Kidney (tissue), 14 donors: ENCODE measurements around the gene LENG9. TPM values are rescaled to one million over a fixed set of nuclear protein-coding genes. Genes with fewer than 3 reads are reported as not detected.

ENCODE experiments used
- DNase-seq, 5 donors: peaks; one replicate each; pipeline ENCODE4 v3.0.0-alpha.2; 2013 to 2020
- FAIRE-seq: peaks from 2 replicates; lab custom pipeline; 2012; peaks lifted over from hg19 to GRCh38; lab: Jason Lieb, UNC
- H3K27ac ChIP-seq, 2 donors: one replicate each; pipeline ENCODE4 v1.7.0; 2013; ENCODE audit warnings: low read depth in 2 of 2, low read length in 2 of 2, inconsistent platforms in 1 of 2
- H3K27me3 ChIP-seq: one replicate; pipeline ENCODE4 v1.7.1; 2013; ENCODE audit warnings: low read length, inconsistent platforms; ENCODE audit not compliant: control insufficient read depth, insufficient read depth
- H3K36me3 ChIP-seq, 3 donors: one replicate each; pipeline versions ENCODE4 v1.7.0 to v1.7.1; 2013; ENCODE audit warnings: low read length in 3 of 3, control low read depth in 1 of 3, inconsistent platforms in 1 of 3; ENCODE audit not compliant: insufficient read depth in 3 of 3, control insufficient read depth in 2 of 3
- H3K4me1 ChIP-seq, 3 donors: one replicate each; pipeline versions ENCODE4 v1.7.0 to v1.7.1; 2013; ENCODE audit warnings: low read length in 3 of 3, inconsistent platforms in 1 of 3, low read depth in 1 of 3; ENCODE audit not compliant: control insufficient read depth in 2 of 3, insufficient read depth in 2 of 3
- H3K4me3 ChIP-seq, 3 donors: one replicate each; pipeline versions ENCODE4 v1.7.0 to v1.8.1; 2013; ENCODE audit warnings: low read length in 3 of 3, control low read depth in 1 of 3, inconsistent platforms in 1 of 3
- H3K9ac ChIP-seq, 3 donors: one replicate each; pipeline versions ENCODE4 v1.7.0 to v1.7.1; 2013; ENCODE audit warnings: low read length in 3 of 3, control low read depth in 1 of 3, inconsistent platforms in 1 of 3
- H3K9me3 ChIP-seq, 3 donors: one replicate each; pipeline versions ENCODE4 v1.7.0 to v1.7.1; 2013; ENCODE audit warnings: low read length in 3 of 3, control low read depth in 1 of 3, inconsistent platforms in 1 of 3; ENCODE audit not compliant: control insufficient read depth in 2 of 3, insufficient read depth in 1 of 3
- CTCF ChIP-seq: IDR thresholded peaks from 3 replicates; pipeline ENCODE4 v1.5.1; 2012; ENCODE audit warnings: mild to moderate bottlenecking, moderate library complexity, borderline replicate concordance; ENCODE audit not compliant: insufficient read depth; ENCODE audit errors: extremely low read depth
- intact Hi-C: fragments of 100-400 bp; cut with DNase I; formaldehyde crosslinking; loops from one replicate; pipeline ENCODE4 v1.11.1; 2022
- polyA plus RNA-seq: library from polyadenylated mRNA; stranded (reverse); fragments of 350-450 nt; fragmentation: Illumina TruSeq; extraction: RNeasy Lipid Tissue Mini Kit (QIAGEN cat#74804); gene quantifications from one replicate; pipeline ENCODE4 v1.2.3, GENCODE V29; 2014; ENCODE audit warnings: low read depth, low replicate concordance; ENCODE audit not compliant: insufficient read depth
- total RNA-seq: library from RNA; stranded (reverse); fragmentation: NEBNext Ultra II Directional; extraction: Animal tissue kit (Norgen Biotek cat#: 25700); gene quantifications from one replicate; pipeline ENCODE4 v1.2.1, GENCODE V29; 2021
- donor health status: control.
- donor health status: control.
- donor health status: control.
- donor health status: control.
- donor health status: control.
- donor health status: DM: yes; HTN: yes; CAD: no.
- donor health status: Normal renal cell carcinoma (clear cell type).

LENG9 gene
- total and polyA plus RNA-seq, 2 donors from 2014 or later = 2.0 to 6.8 TPM

- Histone ChIP-seq H3K27ac (no peak overlapping the region), H3K9me3 (no peaks in the 10 kb centered on the region), H3K9ac (no peak overlapping the region), H3K27me3 (peaks cover 6% of the 10 kb centered on the region), H3K36me3 (no peaks in the 10 kb centered on the region), H3K4me3 (no peak overlapping the region), H3K4me1 (no peaks in the 10 kb centered on the region)
- intact Hi-C loops = no loop called here
- FAIRE-seq (no peak), DNase-seq (peak in 1 of 5 donors; percentile 50)
- no peak for TF ChIP-seq CTCF
These were observed 42.1 kb downstream of the LENG9 start for GRCh38 chr19:54421521-54421920.

- DNase-seq = no peak
- H3K4me1 ChIP-seq = no peaks in the 10 kb centered on the region
- FAIRE-seq = no peak
- H3K9ac ChIP-seq = no peak overlapping the region
- no peak overlapping the region for H3K4me3 ChIP-seq
- intact Hi-C loops = no loop called here
- TF ChIP-seq CTCF = no peak
- no peaks in the 10 kb centered on the region for H3K36me3 ChIP-seq
- no peaks in the 10 kb centered on the region for H3K9me3 ChIP-seq
- peaks cover 6% of the 10 kb centered on the region for H3K27me3 ChIP-seq
- no peak overlapping the region for H3K27ac ChIP-seq
These were observed 42.4 kb downstream of the LENG9 start for GRCh38 chr19:54421169-54421516.

GRCh38 chr19:54420383-54421168, 43.0 kb downstream of the LENG9 start:
- FAIRE-seq (no peak), DNase-seq (peak; percentile 71 to 88 (median 77))
- Histone ChIP-seq H3K36me3 (no peaks in the 10 kb centered on the region), H3K27ac (no peak overlapping the region), H3K9me3 (no peaks in the 10 kb centered on the region), H3K9ac (no peak overlapping the region), H3K27me3 (peaks cover 6% of the 10 kb centered on the region), H3K4me1 (no peaks in the 10 kb centered on the region), H3K4me3 (no peak overlapping the region)
- intact Hi-C loops = no loop called here
- TF ChIP-seq CTCF = no peak

DNA sequence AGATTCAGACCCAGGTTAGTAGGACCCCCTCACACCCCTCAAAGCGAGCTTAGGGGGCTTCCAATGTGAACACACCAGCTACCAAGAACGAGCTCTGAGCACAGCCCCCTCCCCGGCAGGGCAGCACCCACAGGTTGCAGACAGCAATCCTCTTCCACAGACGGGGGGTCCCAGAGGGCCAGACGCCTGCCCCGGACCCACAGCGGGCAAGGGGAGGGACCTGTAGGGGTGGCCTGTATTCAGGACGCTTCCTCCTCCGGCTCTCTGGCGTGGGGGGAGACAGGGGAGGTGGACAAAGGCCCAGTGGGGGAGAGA, 43.6 kb downstream of the LENG9 start:
- Histone ChIP-seq H3K27me3 (peaks cover 6% of the 10 kb centered on the region), H3K36me3 (no peaks in the 10 kb centered on the region), H3K4me3 (no peak overlapping the region), H3K9ac (no peak overlapping the region), H3K27ac (no peak overlapping the region), H3K4me1 (no peaks in the 10 kb centered on the region), H3K9me3 (no peaks in the 10 kb centered on the region)
- intact Hi-C loops = no loop called here
- FAIRE-seq (no peak), DNase-seq (no peak)
- no peak for TF ChIP-seq CTCF
